Mesodermal cell (in vitro differentiated cells): ENCODE results near the gene CHCHD4.
"Not testable (repeated sequence)": the region's sequence is repeated elsewhere in the genome, so short reads cannot be mapped to it uniquely, and the experiment has no call there.

Experiments used
- H3K27ac ChIP-seq: 2 replicates; pipeline ENCODE4 v1.7.0; 2013; ENCODE audit warnings: mild to moderate bottlenecking, low read depth, low read length, moderate library complexity; ENCODE audit not compliant: severe bottlenecking
- H3K36me3 ChIP-seq: 2 replicates; pipeline ENCODE4 v1.7.1; 2013; ENCODE audit warnings: mild to moderate bottlenecking, low read length, moderate library complexity; ENCODE audit not compliant: control insufficient read depth, insufficient read depth
- H3K4me1 ChIP-seq: one replicate; pipeline ENCODE4 v1.7.1; 2013; ENCODE audit warnings: mild to moderate bottlenecking, low read length; ENCODE audit not compliant: insufficient read depth, control insufficient read depth, poor library complexity, severe bottlenecking
- H3K4me3 ChIP-seq: 2 replicates; pipeline ENCODE4 v1.7.0; 2013; ENCODE audit warnings: low read length, control low read depth, mild to moderate bottlenecking; ENCODE audit not compliant: insufficient read depth, poor library complexity, severe bottlenecking; ENCODE audit errors: extremely low read depth
- H3K9me3 ChIP-seq: 2 replicates; pipeline ENCODE4 v1.7.1; 2013; ENCODE audit warnings: mild to moderate bottlenecking, low read length, moderate library complexity; ENCODE audit not compliant: control insufficient read depth
- WGBS, 2 experiments: methylation state at CpG; one replicate each; pipeline ENCODE4 v1.1.5; 2013; ENCODE audit warnings: missing lambda C conversion rate in 2 of 2; ENCODE audit not compliant: insufficient coverage in 2 of 2; 5-methylcytosine and 5-hydroxymethylcytosine counted together

CHCHD4 gene

GRCh38 chr3:14126887-14127505 is 2.3 kb upstream of the CHCHD4 start:
- no peak overlapping the region for H3K4me3 ChIP-seq
- no peak overlapping the region for H3K27ac ChIP-seq

GRCh38 chr3:14126017-14126886 is 1.6 kb upstream of the CHCHD4 start:
- peak overlapping the region; percentile 92 for H3K27ac ChIP-seq
- H3K36me3 ChIP-seq: peaks cover 73% of the 10 kb centered on the region
- H3K4me3 ChIP-seq: peak overlapping the region; percentile 97
- H3K9me3 ChIP-seq: no peaks in the 10 kb centered on the region
- peaks cover 25% of the 10 kb centered on the region for H3K4me1 ChIP-seq
- 57 to 65% methylated on average over 7 to 8 of the region's 11 CpGs for WGBS, 2 experiments

More at GRCh38 chr3:14126887-14127505, 2.3 kb upstream of the CHCHD4 start:
- no peaks in the 10 kb centered on the region for H3K9me3 ChIP-seq
- H3K4me1 ChIP-seq: peaks cover 25% of the 10 kb centered on the region
- H3K36me3 ChIP-seq: peaks cover 73% of the 10 kb centered on the region
- WGBS, 2 experiments: 93 to 100% methylated on average over 1 to 2 of the region's 5 CpGs

- Histone ChIP-seq H3K36me3 (peaks cover 70% of the 10 kb centered on the region), H3K27ac (peak overlapping the region; percentile 92), H3K9me3 (no peaks in the 10 kb centered on the region), H3K4me1 (peaks cover 25% of the 10 kb centered on the region), H3K4me3 (peak overlapping the region; percentile 97)
- WGBS, 2 experiments: 0 to 1% methylated on average over 36 to 42 of the region's 44 CpGs
Measured at GRCh38 chr3:14125193-14126016, 735 bp upstream of the CHCHD4 start.

GRCh38 chr3:14124223-14124614 is 451 bp downstream of the CHCHD4 start:
- 0 to 1% methylated on average over 26 of the region's 37 CpGs for WGBS, 2 experiments
- H3K36me3 ChIP-seq: peaks cover 64% of the 10 kb centered on the region
- no peaks in the 10 kb centered on the region for H3K9me3 ChIP-seq
- H3K4me1 ChIP-seq: peaks cover 25% of the 10 kb centered on the region
- H3K4me3 ChIP-seq: peak overlapping the region; percentile 97
- peak overlapping the region; percentile 59 for H3K27ac ChIP-seq

- Histone ChIP-seq H3K27ac (no peak overlapping the region), H3K9me3 (no peaks in the 10 kb centered on the region), H3K4me1 (peaks cover 25% of the 10 kb centered on the region), H3K36me3 (peaks cover 60% of the 10 kb centered on the region), H3K4me3 (peak overlapping the region; percentile 97)
- WGBS, 2 experiments: 47 to 57% methylated on average over 11 to 12 of the region's 15 CpGs
Measured at GRCh38 chr3:14123308-14124222, 1.1 kb downstream of the CHCHD4 start.

GRCh38 chr3:14122301-14122700 is 2.4 kb downstream of the CHCHD4 start:
- Histone ChIP-seq H3K4me3 (no peak overlapping the region), H3K36me3 (peaks cover 48% of the 10 kb centered on the region), H3K27ac (no peak overlapping the region), H3K4me1 (peaks cover 22% of the 10 kb centered on the region), H3K9me3 (no peaks in the 10 kb centered on the region)
- 78 to 97% methylated on average over 3 of the region's 3 CpGs for WGBS, 2 experiments

- WGBS, 2 experiments: 49 to 62% methylated on average over 4 of the region's 5 CpGs
- H3K4me3 ChIP-seq: no peak overlapping the region
- peaks cover 18% of the 10 kb centered on the region for H3K4me1 ChIP-seq
- H3K9me3 ChIP-seq: no peaks in the 10 kb centered on the region
- no peak overlapping the region for H3K27ac ChIP-seq
- peaks cover 43% of the 10 kb centered on the region for H3K36me3 ChIP-seq
Measured at GRCh38 chr3:14121859-14122258, 2.8 kb downstream of the CHCHD4 start.

- H3K27ac ChIP-seq, H3K9me3 ChIP-seq, H3K4me1 ChIP-seq, H3K4me3 ChIP-seq: not testable (repeated sequence)
- H3K36me3 ChIP-seq: peaks cover 43% of the 10 kb centered on the region
- WGBS, 2 experiments: 79 to 92% methylated on average over 2 of the region's 2 CpGs
Measured at GRCh38 chr3:14120921-14121448, 3.7 kb downstream of the CHCHD4 start.

GRCh38 chr3:14120111-14120920 is 4.4 kb downstream of the CHCHD4 start:
- Histone ChIP-seq H3K36me3 (peaks cover 50% of the 10 kb centered on the region), H3K4me3 (no peak overlapping the region), H3K27ac (no peak overlapping the region), H3K4me1 (peaks cover 9% of the 10 kb centered on the region), H3K9me3 (no peaks in the 10 kb centered on the region)
- WGBS, 2 experiments: 94 to 96% methylated on average over 10 of the region's 11 CpGs
